ENCODE measurements around the gene BTNL2.
"Not testable (repeated sequence)": the region's sequence is repeated elsewhere in the genome, so short reads cannot be mapped to it uniquely, and the experiment has no call there.

BTNL2 gene

GRCh38 chr6:32367644-32368043 is 39.3 kb downstream of the BTNL2 start:
- DNase-seq: no peak

DNA sequence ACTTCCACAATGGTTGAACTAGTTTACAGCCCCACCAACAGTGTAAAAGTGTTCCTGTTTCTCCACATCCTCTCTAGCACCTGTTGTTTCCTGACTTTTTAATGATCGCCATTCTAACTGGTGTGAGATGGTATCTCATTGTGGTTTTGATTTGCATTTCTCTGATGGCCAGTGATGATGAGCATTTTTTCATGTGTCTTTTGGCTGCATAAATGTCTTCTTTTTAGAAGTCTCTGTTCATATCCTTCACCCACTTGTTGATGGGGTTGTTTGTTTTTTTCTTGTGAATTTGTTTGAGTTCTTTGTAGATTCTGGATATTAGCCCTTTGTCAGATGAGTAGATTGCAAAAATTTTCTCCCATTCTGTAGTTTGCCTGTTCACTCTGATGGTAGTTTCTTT is 47.8 kb downstream of the BTNL2 start:
- DNase-seq: not testable (repeated sequence)

GRCh38 chr6:32358548-32358947 is 48.4 kb downstream of the BTNL2 start:
- not testable (repeated sequence) for DNase-seq

GRCh38 chr6:32355018-32355417 is 52.0 kb downstream of the BTNL2 start:
- DNase-seq: no peak

- no peak for DNase-seq
These were observed 53.6 kb downstream of the BTNL2 start for GRCh38 chr6:32353348-32353747.

All from SIG-M5 (cell line).